Measurements from ENCODE around the gene TSPYL1.
A peak's percentile ranks its signal among the peaks of the same experiment; 100 is the strongest.

The TSPYL1 gene

DNA sequence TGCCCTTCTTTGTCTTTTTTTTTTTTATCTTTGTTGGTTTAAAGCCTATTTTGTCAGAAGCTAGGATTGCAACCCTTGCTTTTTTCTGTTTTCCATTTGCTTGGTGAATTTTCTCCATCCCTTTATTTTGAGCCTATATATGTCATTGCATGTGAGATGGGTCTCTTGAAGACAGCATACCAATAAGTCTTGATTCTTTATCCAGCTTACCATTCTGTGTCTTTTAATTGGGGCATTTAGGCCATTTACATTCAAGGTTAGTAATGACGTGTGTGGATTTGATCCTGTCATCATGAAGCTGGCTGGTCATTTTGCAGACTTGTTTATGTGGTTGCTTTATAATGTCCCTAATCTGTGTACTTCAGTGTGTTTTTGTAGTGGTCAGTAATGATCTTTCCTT lies 16.4 kb downstream of the TSPYL1 start:
- no peak for DNase-seq (ENCODE audit: low spot score)

DNA sequence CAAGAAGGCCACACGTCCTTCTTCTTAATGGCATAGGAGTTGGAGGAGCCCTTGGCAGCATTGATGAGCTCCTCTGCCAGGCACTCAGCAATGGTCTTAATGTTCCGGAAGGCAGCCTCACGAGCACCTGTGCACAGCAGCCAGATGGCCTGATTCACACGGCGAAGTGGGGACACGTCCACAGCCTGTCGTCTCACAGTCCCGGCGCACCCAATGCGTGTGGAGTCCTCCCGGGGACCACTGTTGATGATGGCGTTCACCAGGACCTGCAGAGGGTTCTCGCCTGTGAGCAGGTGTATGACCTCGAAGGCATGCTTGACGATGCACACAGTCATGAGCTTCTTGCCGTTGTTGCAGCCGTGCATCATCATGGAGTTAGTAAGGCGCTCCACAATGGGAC lies 21.2 kb downstream of the TSPYL1 start:
- no peak for DNase-seq (ENCODE audit: low spot score)

DNA sequence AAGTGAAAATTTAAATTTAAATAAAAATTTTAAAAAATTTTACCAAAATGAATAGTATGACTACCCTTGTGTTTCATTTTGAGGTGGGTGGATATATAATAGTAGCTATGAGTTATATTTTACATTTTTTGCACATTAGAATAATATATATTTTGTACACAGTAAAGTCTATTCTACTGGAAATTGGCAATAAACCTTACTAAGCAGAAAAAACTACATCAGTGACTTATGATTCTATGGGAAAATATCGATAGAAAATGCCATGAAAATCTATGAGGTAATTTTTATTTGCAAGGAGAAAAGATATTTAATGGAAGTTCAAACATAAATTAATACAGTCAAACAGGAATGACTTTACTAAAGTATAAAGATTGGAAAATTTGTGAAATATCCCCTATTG lies 23.0 kb downstream of the TSPYL1 start:
- DNase-seq (ENCODE audit: low spot score), result no peak

DNA sequence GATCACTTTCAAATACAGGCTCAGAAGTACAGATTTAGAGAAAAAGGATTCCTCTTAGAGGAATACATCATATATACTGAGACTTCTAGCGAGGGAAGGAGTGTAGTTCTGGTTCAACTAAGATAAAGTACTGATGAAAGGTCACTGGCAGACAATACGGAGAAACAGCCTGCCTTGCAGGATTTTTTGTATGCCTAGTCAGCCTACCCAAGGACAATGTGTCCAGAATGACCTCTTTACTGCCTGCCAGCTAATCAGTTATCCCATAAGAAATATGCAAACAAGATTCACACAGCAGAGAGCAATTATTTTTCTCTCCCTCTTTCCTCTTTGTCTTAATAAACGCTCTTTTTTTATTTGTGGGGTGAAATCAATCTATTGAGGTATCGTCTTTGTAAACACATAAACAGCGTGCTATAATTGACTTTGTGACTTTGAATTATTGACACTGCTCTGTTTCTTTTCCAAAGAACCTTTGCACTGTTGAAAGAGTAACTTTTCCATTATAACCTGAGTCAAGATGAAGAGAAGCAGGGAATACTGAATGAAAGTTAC lies 24.4 kb downstream of the TSPYL1 start:
- no peak for DNase-seq (ENCODE audit: low spot score)

DNA sequence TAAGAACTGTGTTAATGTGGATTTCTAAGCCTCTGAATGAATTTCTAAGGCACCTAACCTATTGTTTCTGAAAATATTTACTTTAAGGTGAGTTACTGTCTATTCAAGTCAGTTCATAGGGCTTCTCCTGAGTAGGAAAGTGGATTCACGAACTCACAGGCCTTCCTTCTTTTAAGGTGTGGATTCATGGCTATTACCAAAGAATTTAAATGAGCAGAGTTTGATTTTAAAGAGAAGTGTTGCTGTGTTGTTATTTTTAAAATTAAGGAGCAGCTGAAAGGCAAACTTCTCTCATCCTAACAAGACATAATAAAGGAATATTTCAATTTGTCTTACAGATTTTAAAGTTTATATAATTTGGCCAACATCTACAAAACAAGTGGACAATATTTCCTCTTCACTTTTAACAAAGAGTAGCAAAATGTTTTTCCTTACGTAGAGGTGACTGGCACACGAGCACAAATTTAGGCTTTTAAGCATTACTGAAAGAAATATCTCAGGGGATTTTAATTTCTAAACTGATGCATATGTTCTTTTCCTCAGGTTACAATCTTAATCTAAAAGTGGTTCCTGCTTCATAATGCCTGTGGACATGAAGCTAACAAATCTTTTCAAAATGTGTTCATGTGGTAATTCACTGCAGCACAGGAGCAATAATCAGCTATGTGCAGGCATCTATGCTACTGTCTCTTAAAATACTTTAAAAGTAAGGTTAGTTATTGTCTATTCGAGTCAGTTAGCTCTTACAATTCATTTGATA lies 25.3 kb downstream of the TSPYL1 start:
- peak; percentile 14 for DNase-seq (ENCODE audit: low spot score)

DNA sequence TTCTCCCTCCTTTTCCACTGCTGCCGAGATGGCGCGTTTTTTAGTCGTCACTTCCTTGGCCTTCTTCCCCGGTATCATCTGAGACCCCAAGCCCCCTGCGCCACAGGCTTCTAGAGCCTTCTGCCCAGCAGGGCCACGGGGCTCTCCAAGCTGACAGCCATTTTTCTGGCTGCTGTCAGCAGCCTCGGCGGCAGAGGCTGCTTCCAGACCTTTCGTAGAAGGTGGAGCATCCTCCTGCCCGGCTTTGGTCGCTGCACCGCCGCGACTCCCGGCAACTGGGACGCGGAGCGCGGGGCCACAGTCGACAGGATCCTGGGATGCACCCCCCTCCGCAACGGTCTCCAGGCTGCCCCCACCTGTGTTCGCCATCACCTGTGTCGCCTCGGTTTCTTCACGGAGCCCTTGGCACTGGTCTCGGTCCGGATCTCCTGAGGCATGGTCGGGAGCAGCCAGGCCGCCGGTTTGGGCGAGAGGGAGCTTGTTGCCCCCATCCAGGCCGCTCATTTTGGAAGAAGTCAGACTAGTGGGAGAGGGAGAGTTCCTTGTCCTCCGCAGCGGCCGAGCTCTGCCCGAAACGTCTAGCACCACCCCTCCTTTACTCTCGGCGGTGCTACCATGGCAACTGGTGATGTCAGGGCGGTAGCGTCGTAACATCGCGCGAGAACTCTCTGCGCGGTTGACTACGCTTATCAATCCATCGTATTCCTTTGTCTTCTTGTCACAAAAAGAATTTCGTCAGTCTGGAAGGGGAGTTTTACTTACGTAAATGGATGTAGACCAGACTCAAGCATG lies 26.0 kb downstream of the TSPYL1 start, which contains the start of gene TSPYL4:
TSS of gene TSPYL4 (minus strand) at position 571 of the 792 bp plus-strand sequence. CDS start at position 504, 67 bp downstream.
- DNase-seq (ENCODE audit: low spot score), result peak; percentile 91

DNA sequence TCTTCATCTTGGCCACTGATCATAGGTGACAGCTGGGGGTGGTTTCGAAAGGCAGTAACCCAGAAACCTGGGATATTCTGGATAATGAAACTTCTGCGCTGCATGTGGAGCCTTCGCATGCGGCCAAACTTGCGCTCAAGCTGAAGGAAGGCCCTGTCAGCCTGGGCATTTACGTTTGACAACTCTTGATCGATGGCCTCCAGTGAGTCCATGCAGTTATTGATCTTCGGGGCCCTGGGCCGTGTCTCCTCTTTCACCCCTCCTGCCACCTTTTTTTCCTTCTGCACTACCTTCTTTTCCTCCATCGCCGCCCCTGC lies 26.6 kb downstream of the TSPYL1 start:
- DNase-seq (ENCODE audit: low spot score), result no peak

DNA sequence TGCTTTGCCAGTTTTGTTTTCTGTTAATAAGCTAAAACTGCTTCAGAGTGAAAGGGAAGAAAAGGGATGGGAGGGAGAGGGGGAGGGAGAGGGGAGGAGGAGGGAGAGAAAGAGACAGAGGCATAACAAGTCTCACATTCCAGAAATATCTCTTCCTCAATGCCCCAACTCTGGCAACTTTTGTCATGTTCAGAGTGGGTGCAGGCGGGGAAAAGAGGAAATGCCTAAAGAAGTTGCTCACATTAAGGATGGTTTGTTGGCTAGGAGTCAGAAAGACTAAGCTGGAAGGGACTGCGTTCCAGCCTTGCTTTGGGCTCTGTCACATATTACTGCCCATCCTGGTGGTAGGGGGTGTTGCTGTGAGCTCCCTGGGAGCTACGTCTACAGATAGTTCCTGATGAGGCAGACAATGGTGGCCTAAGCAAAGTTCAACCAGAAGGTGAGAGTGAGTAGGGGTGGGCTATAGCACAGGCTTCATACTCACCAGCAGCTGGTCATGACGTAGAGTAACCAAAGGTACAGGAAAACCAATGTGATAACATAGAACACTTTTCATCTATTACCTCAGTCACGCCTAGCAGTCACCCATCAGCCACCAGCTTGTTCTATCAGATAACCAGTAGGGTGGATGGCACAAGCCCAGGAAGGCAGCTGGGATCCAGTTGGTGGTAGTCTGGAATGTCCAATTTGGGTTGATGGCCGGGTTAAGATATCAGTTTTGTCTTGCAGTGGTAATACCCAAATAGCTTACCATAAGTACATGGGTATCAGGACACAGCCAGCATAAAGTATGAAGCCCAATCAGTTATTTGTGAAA lies 28.0 kb downstream of the TSPYL1 start:
- DNase-seq (ENCODE audit: low spot score), result peak; percentile 9

DNA sequence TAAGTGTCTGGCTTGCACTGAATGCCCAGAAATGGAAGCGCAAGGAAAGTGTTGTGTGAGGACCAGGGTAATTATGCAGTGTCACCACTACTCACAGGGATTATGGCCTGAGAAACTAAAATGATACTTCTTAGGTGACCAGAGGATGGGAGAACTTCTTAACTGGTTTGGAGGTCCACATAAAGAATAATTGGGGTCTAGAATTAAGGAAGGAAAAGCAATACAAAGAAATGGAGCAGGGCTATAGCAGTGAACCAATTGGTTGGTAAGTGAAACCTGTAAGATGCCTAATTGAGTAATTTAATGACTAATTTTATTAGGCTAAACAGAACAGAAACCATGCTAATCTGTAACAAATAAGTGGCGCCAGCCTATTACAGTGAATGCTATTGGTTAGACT lies 31.2 kb downstream of the TSPYL1 start:
- DNase-seq (ENCODE audit: low spot score), result no peak

DNA sequence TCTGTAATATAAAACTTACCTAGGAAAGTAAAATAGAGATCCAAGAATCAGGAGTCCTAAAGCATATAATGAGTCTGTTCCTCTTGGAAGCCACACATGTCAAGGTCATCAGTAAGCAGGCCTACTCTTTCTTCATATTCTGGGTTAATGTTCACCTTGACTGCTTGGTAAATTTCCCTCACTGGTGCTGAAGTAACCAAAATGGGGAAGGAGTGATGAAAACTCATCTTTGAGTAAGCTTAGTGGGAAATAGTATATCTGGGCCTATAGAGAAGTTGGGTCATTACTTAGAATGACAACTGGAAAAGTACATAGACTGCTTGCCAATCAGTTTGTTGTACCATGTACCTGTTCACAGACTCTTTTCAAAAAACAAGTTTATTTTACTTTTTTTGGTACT lies 32.4 kb downstream of the TSPYL1 start:
- no peak for DNase-seq (ENCODE audit: low spot score)

DNA sequence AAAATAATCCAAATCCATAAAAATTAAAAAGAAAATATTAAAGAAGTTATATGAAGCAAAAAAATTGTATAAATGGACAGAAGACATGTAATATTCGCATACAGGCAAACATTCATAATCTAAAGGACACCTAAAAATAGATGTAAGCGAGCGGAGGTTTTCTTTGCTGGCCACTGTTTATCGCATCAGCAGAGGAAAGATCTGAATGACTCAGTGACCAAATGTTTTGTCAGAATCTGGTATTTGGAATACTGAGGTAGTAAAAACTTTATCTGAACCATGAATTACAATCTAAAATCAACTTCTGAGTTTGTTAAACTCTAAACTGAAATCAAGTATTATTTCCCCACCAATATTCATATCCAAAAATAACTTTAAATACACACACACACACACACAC lies 33.6 kb downstream of the TSPYL1 start:
- DNase-seq (ENCODE audit: low spot score), result no peak

DNA sequence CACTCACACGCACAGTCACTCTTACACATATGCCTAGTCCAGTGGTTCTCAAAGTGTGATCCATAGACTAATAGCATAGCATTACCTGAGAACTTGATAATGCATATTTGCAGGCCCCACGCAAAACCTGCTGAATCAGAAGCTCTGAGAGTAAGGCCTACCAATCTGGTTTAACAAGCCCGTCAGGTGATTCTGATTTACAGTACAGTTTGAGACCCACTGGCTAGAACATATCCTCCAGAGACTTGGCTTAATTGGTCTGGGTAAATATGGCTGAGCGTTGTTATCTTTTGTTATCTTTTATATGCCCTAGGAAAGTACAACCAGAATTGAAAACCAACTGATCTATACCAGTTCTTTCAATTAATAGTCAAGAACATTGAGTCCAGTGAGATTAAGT lies 35.4 kb downstream of the TSPYL1 start:
- DNase-seq (ENCODE audit: low spot score), result no peak

DNA sequence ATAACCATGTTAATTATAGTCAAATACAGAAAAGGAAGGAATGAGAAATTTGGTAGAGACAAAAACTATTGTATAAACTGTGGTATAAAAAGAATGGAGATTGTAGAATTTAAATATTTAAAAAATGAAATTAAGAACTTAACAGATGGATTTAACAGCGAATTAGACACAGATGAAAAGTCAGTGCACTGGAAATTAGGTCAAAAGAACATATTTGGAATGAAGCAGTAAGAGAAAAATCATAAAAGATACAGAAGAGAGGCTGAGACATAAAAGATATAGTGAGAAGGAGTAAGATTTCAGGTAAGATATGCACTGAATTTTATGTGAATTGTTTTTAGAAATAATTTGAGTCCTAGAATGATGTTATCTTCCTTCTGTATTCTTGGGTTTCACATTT lies 39.9 kb downstream of the TSPYL1 start:
- DNase-seq (ENCODE audit: low spot score), result no peak

DNA sequence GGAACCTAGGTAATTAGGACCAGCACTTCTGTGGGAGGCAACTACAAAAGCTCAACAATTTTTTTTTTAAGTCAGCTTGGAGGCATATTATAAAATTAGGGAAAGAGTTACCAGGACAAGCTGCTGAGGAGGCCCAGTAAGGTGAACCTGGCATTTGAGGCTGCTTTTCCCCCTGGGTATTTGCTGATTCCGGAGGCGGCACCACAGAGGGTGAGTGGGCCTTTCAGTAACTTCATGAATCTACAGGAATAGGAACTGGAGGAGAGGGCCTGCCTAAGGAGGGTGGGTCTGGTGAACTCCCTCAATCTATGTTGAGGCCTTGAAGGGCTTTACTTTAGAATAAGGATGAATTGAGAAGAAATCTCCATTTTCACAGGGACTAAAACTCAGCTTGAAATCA lies 40.5 kb downstream of the TSPYL1 start:
- DNase-seq (ENCODE audit: low spot score), result no peak

DNA sequence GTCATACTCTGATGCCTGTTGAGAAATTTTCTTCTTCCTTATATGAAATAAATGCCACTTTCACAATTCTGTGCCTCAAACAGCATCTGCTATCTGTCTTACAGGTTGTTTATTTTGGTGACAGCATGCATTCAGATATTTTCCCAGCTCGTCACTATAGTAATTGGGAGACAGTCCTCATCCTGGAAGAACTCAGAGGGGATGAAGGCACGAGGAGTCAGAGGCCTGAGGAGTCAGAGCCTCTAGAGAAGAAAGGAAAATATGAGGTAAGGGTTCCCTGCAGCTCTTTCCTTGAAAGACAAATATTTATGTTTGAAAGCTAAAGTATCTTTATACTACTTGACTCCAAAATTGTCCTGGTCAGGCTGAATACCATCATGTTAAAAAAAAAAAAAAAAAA lies 41.6 kb downstream of the TSPYL1 start:
- DNase-seq (ENCODE audit: low spot score), result no peak

DNA sequence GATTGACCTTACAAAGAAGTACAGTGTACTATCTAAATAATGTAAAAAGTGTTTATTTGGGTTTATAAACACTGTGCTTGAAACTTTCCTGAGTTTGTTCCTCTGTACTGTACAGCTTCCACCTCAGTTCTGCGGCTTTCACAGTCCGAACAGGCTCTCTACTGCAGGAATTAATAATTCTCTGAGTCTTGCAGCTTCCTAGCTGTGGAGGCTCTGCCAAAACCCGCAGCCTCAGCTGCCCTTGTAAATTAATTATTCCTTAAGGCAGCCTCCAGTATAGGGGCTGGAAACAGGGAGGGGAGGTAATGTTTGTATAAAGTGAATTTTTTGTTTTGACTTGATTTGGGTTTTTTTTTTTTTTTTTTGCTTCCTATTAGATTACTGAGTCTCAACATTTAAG lies 45.0 kb downstream of the TSPYL1 start:
- no peak for DNase-seq (ENCODE audit: low spot score)

DNA sequence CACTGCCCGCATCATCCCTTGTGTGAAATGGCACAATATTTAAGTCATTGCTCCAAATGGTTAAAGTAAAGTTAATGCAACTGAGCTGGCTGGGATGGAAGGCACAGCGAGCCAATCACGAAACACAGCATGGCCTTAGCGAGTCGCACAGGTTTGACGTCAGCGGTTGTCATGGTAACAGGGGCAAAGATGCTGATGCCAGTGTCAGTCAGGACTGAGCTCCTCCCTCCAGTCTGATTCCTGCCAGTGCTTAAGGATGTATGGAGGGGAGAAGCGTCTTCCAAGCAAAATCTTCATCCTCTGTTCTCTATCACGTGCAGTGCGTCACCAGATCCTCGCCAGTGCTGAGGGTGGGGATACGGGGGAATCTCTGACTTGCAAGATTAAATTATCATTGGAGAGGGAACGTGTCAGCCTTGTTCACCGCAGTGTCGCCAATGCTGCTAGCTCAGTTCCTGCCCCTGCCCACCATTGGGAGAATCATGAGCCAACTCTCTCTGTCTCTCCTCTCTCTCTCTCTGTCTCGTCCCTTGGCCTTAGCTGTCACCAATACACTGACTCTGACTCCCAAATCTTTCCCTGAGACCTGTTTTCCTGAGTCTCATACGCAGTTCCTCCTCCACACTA lies 50.3 kb downstream of the TSPYL1 start:
- DNase-seq (ENCODE audit: low spot score), result no peak
